ENCODE results near the gene ANKRD11. TPM values are rescaled to one million over a fixed set of nuclear protein-coding genes. Genes with fewer than 3 reads are reported as not detected.

Gene ANKRD11
- total RNA-seq, 4 donors from 2014 or later, result 67.0 to 107 (median 88.9) TPM

DNA sequence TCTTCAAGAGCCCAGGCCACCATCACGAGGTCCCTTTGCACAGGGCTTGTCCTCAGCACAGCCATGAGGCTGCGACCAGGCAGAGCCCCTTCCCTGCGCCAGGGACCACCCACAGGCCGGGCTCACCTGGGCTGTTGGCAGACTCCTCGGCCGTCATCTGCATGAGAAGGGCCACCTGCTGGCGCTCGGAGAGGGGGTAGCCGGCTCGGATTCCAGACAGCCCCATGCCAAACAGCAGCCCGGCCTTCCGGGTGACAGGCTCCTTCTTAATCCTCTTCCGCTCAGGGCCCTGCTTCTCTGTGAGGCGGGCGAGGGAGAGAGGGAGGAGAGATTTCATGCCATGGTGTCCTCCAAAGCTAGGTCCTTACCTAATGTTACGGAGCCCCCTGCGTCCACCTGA, 199.5 kb downstream of the ANKRD11 start:
- H3K27ac ChIP-seq, result peak overlapping the region in 1 of 4 donors; percentile 55
- H3K4me1 ChIP-seq, result peaks cover 0 to 44% (median 5%) of the 10 kb centered on the region in 3 donors
- no peaks in the 10 kb centered on the region for H3K9me3 ChIP-seq
- TF ChIP-seq EP300 (IDR thresholded peaks at IDR 0.05) (no peak), POLR2AphosphoS5 (IDR thresholded peaks at IDR 0.05) (no peak), POLR2A (IDR thresholded peaks at IDR 0.05) (no peak)
- TF ChIP-seq, protein P1, sequence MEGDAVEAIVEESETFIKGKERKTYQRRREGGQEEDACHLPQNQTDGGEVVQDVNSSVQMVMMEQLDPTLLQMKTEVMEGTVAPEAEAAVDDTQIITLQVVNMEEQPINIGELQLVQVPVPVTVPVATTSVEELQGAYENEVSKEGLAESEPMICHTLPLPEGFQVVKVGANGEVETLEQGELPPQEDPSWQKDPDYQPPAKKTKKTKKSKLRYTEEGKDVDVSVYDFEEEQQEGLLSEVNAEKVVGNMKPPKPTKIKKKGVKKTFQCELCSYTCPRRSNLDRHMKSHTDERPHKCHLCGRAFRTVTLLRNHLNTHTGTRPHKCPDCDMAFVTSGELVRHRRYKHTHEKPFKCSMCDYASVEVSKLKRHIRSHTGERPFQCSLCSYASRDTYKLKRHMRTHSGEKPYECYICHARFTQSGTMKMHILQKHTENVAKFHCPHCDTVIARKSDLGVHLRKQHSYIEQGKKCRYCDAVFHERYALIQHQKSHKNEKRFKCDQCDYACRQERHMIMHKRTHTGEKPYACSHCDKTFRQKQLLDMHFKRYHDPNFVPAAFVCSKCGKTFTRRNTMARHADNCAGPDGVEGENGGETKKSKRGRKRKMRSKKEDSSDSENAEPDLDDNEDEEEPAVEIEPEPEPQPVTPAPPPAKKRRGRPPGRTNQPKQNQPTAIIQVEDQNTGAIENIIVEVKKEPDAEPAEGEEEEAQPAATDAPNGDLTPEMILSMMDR (IDR thresholded peaks at IDR 0.05), result no peak
- no peak overlapping the region for H3K4me3 ChIP-seq
- H3K36me3 ChIP-seq, result peaks cover 0 to 49% of the 10 kb centered on the region in 2 donors
- no peak for ATAC-seq
- no peaks in the 10 kb centered on the region for H3K27me3 ChIP-seq
- WGBS, 2 donors (ENCODE audit: low coverage in 1 of 2), result 59 to 77% methylated on average over 5 to 7 of the region's 17 CpGs

DNA sequence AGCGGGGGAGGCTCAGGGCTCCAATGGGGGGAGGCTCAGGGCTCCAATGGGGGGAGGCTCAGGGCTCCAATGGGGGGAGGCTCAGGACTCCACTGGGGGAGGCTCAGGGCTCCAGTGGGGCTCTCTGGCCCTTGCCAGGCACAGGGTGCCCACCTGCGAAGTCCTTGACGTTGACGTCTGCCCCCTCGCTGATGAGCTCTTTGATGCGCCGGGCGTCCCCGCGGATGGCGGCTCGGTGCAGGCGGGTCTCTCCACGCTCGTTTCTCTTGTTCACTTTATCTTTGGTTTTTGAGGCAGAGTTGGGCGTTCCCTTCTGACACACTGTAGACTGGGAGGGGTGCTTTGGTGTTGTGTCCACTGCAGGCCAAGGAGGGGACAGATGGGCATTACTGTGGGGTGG, 199.9 kb downstream of the ANKRD11 start:
- 92% methylated on average over 11 of the region's 16 CpGs; no CpG with 5 or more reads in 1 of the 2 donors for WGBS, 2 donors (ENCODE audit: low coverage in 1 of 2)
- no peak for TF ChIP-seq POLR2A (IDR thresholded peaks at IDR 0.05)
- no peak for TF ChIP-seq EP300 (IDR thresholded peaks at IDR 0.05)
- peaks cover 0 to 43% (median 5%) of the 10 kb centered on the region in 3 donors for H3K4me1 ChIP-seq
- H3K9me3 ChIP-seq, result no peaks in the 10 kb centered on the region
- H3K4me3 ChIP-seq, result no peak overlapping the region
- ATAC-seq, result no peak
- peaks cover 0 to 53% of the 10 kb centered on the region in 2 donors for H3K36me3 ChIP-seq
- no peaks in the 10 kb centered on the region for H3K27me3 ChIP-seq
- peak overlapping the region in 1 of 4 donors; percentile 55 for H3K27ac ChIP-seq

DNA sequence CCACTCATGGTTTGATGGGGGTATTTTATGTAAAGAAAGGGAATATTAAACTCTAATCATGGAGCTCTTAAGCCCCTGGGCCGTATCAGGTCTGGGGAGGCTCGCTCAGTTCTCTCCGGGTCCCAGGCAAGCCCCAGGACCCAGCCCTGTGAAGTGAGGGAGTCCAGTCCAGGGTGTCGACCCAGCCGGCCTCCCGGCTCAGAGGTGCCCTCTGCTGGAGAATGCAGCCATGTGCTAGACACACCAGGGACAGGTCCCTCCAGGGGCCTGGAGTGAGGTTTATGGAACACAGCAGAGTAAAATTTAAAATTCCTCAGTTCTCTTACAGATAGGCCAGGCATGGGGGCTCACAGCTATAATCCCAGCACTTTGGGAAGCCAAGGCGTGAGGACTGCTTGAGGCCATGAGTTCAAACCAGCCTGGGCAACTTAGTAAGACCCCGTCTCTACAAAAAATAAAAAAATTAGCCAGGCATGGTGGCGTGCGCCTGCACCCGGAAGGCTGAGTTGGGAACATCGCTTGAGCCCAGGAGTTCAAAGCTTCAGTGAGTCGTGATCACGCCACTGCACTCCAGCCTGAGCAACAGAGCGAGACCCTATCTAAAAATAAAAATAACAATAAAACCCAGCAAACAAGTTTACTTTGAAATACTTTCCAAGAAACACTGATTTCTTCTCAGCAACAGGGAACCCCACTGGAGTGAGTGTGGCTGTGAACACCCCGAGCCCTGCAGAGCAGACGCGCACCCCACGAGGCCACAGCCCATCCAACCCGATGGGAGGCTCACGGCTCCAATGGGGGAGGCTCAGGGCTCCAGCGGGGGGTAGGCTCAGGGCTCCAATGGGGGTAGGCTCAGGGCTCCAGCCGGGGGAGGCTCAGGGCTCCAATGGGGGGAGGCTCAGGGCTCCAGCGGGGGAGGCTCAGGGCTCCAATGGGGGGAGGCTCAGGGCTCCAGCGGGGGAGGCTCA, 200.6 kb downstream of the ANKRD11 start:
- H3K4me3 ChIP-seq, result no peak overlapping the region
- H3K4me1 ChIP-seq, result peaks cover 0 to 35% (median 5%) of the 10 kb centered on the region in 3 donors
- H3K27me3 ChIP-seq, result no peaks in the 10 kb centered on the region
- 78 to 93% methylated on average over 9 to 12 of the region's 25 CpGs for WGBS, 2 donors (ENCODE audit: low coverage in 1 of 2)
- ATAC-seq, result peak; percentile 79
- TF ChIP-seq POLR2A (IDR thresholded peaks at IDR 0.05) (no peak), POLR2AphosphoS5 (IDR thresholded peaks at IDR 0.05) (no peak)
- TF ChIP-seq, protein P1 (IDR thresholded peaks at IDR 0.05), result peak in 3 of 4 experiments; percentile 63 to 86 (median 76)
- no peaks in the 10 kb centered on the region for H3K9me3 ChIP-seq
- H3K36me3 ChIP-seq, result peaks cover 0 to 61% of the 10 kb centered on the region in 2 donors
- peak overlapping the region in 2 of 4 donors; percentile 5 to 40 for H3K27ac ChIP-seq

DNA sequence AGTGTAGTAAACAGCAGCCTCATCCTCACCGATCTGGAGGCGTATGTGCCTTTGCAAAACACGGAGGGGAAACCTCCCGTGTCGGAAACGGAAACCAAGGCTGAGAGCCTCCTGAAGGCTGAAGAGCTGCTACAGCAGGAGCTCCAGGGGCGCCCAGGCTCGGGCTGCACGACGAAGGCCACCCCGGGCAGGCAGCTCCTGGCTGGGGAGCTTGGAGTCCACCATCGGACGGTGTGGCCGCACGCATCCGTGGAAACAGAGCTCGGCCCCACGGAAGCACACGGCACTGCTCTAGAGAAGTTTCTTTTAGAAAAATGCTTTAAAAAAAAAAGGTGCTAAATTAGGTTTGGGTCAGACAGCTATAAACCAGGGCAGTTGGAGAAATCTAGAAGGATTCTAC, 201.4 kb downstream of the ANKRD11 start:
- Histone ChIP-seq H3K27ac (peak overlapping the region in 2 of 4 donors; percentile 5 to 40), H3K4me3 (no peak overlapping the region), H3K27me3 (no peaks in the 10 kb centered on the region), H3K9me3 (no peaks in the 10 kb centered on the region), H3K36me3 (peaks cover 0 to 68% of the 10 kb centered on the region in 2 donors), H3K4me1 (peaks cover 0 to 28% (median 3%) of the 10 kb centered on the region in 3 donors)
- TF ChIP-seq EP300 (IDR thresholded peaks at IDR 0.05), result no peak
- TF ChIP-seq POLR2AphosphoS5 (IDR thresholded peaks at IDR 0.05), result no peak
- TF ChIP-seq, protein P1 (IDR thresholded peaks at IDR 0.05), result no peak
- TF ChIP-seq POLR2A (IDR thresholded peaks at IDR 0.05), result no peak
- ATAC-seq, result no peak
- 90% methylated on average over 12 of the region's 19 CpGs; no CpG with 5 or more reads in 1 of the 2 donors for WGBS, 2 donors (ENCODE audit: low coverage in 1 of 2)

DNA sequence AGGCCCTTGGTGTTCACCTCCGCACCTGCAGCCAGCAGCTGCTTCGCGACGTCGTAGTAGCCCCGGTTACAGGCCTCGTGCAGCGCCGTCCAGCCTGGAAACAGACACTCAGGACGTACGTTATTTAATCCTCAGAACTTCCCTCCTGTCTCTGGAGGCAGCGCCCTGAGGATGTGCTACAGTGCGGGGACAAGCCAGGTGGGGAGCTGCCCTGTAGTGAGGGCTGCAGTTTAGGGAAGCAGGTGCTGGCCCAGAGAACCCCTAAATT, 201.8 kb downstream of the ANKRD11 start:
- Histone ChIP-seq H3K36me3 (peaks cover 0 to 72% of the 10 kb centered on the region in 2 donors), H3K4me1 (peaks cover 0 to 23% (median 0%) of the 10 kb centered on the region in 3 donors), H3K4me3 (no peak overlapping the region), H3K9me3 (no peaks in the 10 kb centered on the region), H3K27me3 (no peaks in the 10 kb centered on the region), H3K27ac (no peak overlapping the region)
- ATAC-seq, result no peak
- 97% methylated on average over 5 of the region's 13 CpGs; no CpG with 5 or more reads in 1 of the 2 donors for WGBS, 2 donors (ENCODE audit: low coverage in 1 of 2)
- no peak for TF ChIP-seq POLR2AphosphoS5 (IDR thresholded peaks at IDR 0.05)
- no peak for TF ChIP-seq POLR2A (IDR thresholded peaks at IDR 0.05)
- TF ChIP-seq, protein P1 (IDR thresholded peaks at IDR 0.05), result no peak
- TF ChIP-seq EP300 (IDR thresholded peaks at IDR 0.05), result no peak
